ENCODE results near the gene PCNX2. TPM values are rescaled to one million over a fixed set of nuclear protein-coding genes. Genes with fewer than 3 reads are reported as not detected.

PCNX2 gene
- total RNA-seq, 1 experiment from 2014 or later: 0.07 TPM

- DNase-seq (ENCODE audit: low spot score): no peak
- in situ Hi-C loops (cut with HindIII; ENCODE audit: low sequenced_read_pairs): no loop called here
These were observed 355.8 kb downstream of the PCNX2 start for GRCh38 chr1:232939748-232940147.

GRCh38 chr1:232938926-232939325 lies 356.6 kb downstream of the PCNX2 start:
- no peak for DNase-seq (ENCODE audit: low spot score)
- in situ Hi-C loops (cut with HindIII; ENCODE audit: low sequenced_read_pairs): no loop called here

GRCh38 chr1:232937741-232938375 lies 357.7 kb downstream of the PCNX2 start:
- no peak for DNase-seq (ENCODE audit: low spot score)
- in situ Hi-C loops (cut with HindIII; ENCODE audit: low sequenced_read_pairs): no loop called here

- in situ Hi-C loops (cut with HindIII; ENCODE audit: low sequenced_read_pairs): no loop called here
- DNase-seq (ENCODE audit: low spot score): no peak
These were observed 358.6 kb downstream of the PCNX2 start for GRCh38 chr1:232936941-232937340.

Other genes with a start within 250 kb of the PCNX2 start
- gene MAP3K21, start 32.0 kb upstream of the PCNX2 start, total RNA-seq (2014; rRNA removed; shearing (Covaris generic)): not detected in 2 replicates